HUES48 (cell line): ENCODE results near the gene ZCCHC9.

Experiments
- H3K27ac ChIP-seq: one replicate; pipeline ENCODE4 v1.7.0; 2013; ENCODE audit warnings: low read depth, low read length, inconsistent platforms
- H3K27me3 ChIP-seq: 2 replicates; pipeline ENCODE4 v1.6.1; 2013; ENCODE audit warnings: mild to moderate bottlenecking, low read length; ENCODE audit not compliant: control insufficient read depth, insufficient read depth
- H3K36me3 ChIP-seq: 2 replicates; pipeline ENCODE4 v1.6.1; 2013; ENCODE audit warnings: low read length; ENCODE audit not compliant: control insufficient read depth, insufficient read depth
- H3K4me1 ChIP-seq: 2 replicates; pipeline ENCODE4 v1.6.1; 2013; ENCODE audit warnings: mild to moderate bottlenecking, low read length; ENCODE audit not compliant: control insufficient read depth, insufficient read depth
- H3K4me3 ChIP-seq: 2 replicates; pipeline ENCODE4 v1.5.1; 2013; ENCODE audit warnings: mild to moderate bottlenecking, low read depth, low read length
- H3K9ac ChIP-seq: 2 replicates; pipeline ENCODE4 v1.6.1; 2013; ENCODE audit warnings: mild to moderate bottlenecking, low read depth, low read length, moderate library complexity
- H3K9me3 ChIP-seq: 2 replicates; pipeline ENCODE4 v1.6.1; 2013; ENCODE audit warnings: low read length; ENCODE audit not compliant: control insufficient read depth, insufficient read depth

The ZCCHC9 gene

GRCh38 chr5:81355291-81356251 is 54.2 kb downstream of the ZCCHC9 start:
- H3K4me3 ChIP-seq: no peak overlapping the region
- peaks cover 12% of the 10 kb centered on the region for H3K4me1 ChIP-seq
- H3K9ac ChIP-seq: no peak overlapping the region
- no peaks in the 10 kb centered on the region for H3K9me3 ChIP-seq
- H3K27ac ChIP-seq: no peak overlapping the region
- no peaks in the 10 kb centered on the region for H3K27me3 ChIP-seq
- no peaks in the 10 kb centered on the region for H3K36me3 ChIP-seq

- H3K9ac ChIP-seq: no peak overlapping the region
- no peaks in the 10 kb centered on the region for H3K27me3 ChIP-seq
- no peak overlapping the region for H3K27ac ChIP-seq
- H3K9me3 ChIP-seq: no peaks in the 10 kb centered on the region
- H3K4me1 ChIP-seq: peaks cover 10% of the 10 kb centered on the region
- no peaks in the 10 kb centered on the region for H3K36me3 ChIP-seq
- no peak overlapping the region for H3K4me3 ChIP-seq
Observed at GRCh38 chr5:81359108-81359507, 57.7 kb downstream of the ZCCHC9 start.

GRCh38 chr5:81359881-81360280 is 58.5 kb downstream of the ZCCHC9 start:
- Histone ChIP-seq H3K27me3 (no peaks in the 10 kb centered on the region), H3K36me3 (no peaks in the 10 kb centered on the region), H3K4me3 (no peak overlapping the region), H3K9ac (no peak overlapping the region), H3K4me1 (peaks cover 10% of the 10 kb centered on the region), H3K27ac (no peak overlapping the region), H3K9me3 (no peaks in the 10 kb centered on the region)

DNA sequence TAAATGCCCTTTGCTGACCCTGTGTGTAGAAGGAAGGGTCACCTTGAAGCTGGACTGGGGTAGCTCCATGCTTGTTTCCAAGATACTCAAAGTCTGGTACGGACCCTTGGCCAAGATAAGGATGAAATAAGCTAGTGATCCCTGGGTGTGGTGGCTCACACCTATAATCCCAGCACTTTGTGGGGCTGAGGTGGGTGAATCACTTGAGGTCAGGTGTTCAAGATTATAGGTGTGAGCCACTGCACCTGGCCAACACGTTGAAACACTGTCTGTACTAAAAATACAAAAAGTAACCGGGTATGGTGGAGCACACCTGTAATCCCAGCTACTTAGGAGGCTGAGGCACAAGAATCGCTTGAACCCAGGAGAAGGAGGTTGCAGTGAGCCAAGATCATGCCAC is 59.3 kb downstream of the ZCCHC9 start:
- H3K9ac ChIP-seq: no peak overlapping the region
- H3K27me3 ChIP-seq: no peaks in the 10 kb centered on the region
- H3K27ac ChIP-seq: no peak overlapping the region
- peaks cover 10% of the 10 kb centered on the region for H3K4me1 ChIP-seq
- no peaks in the 10 kb centered on the region for H3K36me3 ChIP-seq
- no peak overlapping the region for H3K4me3 ChIP-seq
- H3K9me3 ChIP-seq: no peaks in the 10 kb centered on the region

DNA sequence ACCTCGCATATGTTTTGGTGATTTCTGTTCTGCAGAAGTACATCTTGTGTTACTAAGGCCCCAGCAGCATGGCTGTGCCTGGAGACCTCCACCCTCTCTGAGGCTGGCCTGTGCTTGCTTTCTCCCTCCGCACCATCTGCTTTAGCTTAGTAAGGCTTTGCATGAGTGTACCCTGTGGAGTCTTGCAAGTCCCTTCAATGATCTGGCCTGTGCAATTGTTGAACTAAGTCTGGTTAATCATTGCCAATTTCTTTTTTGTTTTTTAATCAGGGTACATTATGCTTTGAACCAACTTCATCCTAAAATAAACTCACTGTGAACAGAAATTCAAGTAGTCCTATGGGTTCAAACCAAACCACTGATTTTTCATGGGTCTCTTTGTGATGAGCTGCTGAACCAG is 60.2 kb downstream of the ZCCHC9 start:
- no peaks in the 10 kb centered on the region for H3K27me3 ChIP-seq
- no peak overlapping the region for H3K4me3 ChIP-seq
- H3K36me3 ChIP-seq: no peaks in the 10 kb centered on the region
- H3K27ac ChIP-seq: no peak overlapping the region
- no peak overlapping the region for H3K9ac ChIP-seq
- H3K9me3 ChIP-seq: no peaks in the 10 kb centered on the region
- peaks cover 10% of the 10 kb centered on the region for H3K4me1 ChIP-seq
